ENCODE data around the gene OR2B2. TPM values are rescaled to one million over a fixed set of nuclear protein-coding genes. Genes with fewer than 3 reads are reported as not detected.

Gene OR2B2
- total RNA-seq, 1 donor from 2014 or later, result not detected

DNA sequence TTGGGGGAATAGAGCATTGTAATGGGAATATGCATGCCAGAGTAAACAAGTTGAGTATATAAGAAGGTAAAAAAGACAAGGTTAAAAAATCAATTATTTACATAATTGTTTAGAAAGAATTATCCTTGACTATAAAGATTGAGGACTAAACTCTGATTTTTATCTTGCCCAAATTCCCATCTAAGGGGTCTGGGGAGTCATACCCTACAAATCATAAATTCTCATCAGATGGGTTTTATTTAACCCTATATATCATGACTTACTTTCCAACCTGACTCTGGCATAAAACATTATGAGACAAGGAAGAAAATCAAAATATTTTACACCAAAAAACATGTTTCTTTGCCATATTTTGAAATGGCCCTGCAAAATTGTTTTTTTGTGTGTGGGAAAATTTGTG, 12.7 kb downstream of the OR2B2 start:
- TF ChIP-seq, protein P1, sequence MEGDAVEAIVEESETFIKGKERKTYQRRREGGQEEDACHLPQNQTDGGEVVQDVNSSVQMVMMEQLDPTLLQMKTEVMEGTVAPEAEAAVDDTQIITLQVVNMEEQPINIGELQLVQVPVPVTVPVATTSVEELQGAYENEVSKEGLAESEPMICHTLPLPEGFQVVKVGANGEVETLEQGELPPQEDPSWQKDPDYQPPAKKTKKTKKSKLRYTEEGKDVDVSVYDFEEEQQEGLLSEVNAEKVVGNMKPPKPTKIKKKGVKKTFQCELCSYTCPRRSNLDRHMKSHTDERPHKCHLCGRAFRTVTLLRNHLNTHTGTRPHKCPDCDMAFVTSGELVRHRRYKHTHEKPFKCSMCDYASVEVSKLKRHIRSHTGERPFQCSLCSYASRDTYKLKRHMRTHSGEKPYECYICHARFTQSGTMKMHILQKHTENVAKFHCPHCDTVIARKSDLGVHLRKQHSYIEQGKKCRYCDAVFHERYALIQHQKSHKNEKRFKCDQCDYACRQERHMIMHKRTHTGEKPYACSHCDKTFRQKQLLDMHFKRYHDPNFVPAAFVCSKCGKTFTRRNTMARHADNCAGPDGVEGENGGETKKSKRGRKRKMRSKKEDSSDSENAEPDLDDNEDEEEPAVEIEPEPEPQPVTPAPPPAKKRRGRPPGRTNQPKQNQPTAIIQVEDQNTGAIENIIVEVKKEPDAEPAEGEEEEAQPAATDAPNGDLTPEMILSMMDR (conservative IDR thresholded peaks at IDR 0.05; ENCODE audit: low read depth, low read length), result no peak
- no peak for DNase-seq (ENCODE audit: low read depth)
- no peak overlapping the region for H3K4me3 ChIP-seq (ENCODE audit: low read depth, low read length)

DNA sequence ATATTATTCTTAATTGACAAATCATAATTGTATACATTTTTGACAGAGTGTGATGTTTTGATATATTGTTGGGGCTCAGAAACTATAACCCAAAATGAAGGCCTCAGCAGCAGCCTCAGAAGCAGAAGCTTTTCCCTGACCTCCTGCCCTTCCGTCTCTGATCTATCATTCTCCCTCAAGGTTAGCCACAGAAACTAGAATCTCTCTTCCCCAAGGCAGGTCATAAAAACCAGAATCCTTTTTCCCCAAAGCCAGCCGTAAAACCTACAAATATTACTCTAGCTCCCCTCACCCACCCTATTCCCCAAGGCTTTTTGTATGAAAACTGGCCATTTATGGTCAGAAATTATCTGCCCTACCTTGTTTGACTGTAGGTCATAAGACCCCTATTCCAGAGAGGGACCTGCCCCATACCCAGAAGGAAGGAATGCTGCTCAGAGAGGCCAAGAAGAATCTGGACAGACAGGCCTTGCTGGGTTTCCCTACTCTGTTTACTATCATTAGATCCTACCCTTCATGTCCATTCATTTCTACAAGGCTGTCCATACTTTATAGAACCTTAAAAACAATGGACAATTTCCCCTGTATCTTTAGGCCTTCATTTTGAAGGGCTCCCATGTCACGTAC, 14.5 kb downstream of the OR2B2 start:
- no peak for DNase-seq (ENCODE audit: low read depth)
- H3K4me3 ChIP-seq (ENCODE audit: low read depth, low read length), result no peak overlapping the region
- TF ChIP-seq, protein P1 (conservative IDR thresholded peaks at IDR 0.05; ENCODE audit: low read depth, low read length), result no peak

DNA sequence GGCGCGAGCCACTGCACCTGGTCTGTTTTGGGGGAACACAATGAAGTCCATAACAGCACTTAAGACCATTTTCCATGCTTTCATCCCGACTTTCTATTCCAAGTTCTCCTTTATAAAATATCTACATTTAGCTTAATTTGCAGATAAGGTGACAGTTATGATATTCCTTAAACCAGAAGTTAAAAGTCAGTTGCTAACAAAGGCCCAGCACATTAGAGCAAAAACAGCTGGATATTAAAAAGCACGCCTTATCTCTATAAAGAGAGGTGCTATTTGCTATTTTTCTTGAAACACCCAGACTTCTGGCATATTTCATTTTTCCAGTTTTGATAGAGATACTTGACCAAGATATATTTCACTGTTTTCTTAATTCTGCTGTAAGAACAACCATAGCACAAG, 15.8 kb downstream of the OR2B2 start:
- DNase-seq (ENCODE audit: low read depth), result no peak
- TF ChIP-seq, protein P1 (conservative IDR thresholded peaks at IDR 0.05; ENCODE audit: low read depth, low read length), result no peak
- no peak overlapping the region for H3K4me3 ChIP-seq (ENCODE audit: low read depth, low read length)

DNA sequence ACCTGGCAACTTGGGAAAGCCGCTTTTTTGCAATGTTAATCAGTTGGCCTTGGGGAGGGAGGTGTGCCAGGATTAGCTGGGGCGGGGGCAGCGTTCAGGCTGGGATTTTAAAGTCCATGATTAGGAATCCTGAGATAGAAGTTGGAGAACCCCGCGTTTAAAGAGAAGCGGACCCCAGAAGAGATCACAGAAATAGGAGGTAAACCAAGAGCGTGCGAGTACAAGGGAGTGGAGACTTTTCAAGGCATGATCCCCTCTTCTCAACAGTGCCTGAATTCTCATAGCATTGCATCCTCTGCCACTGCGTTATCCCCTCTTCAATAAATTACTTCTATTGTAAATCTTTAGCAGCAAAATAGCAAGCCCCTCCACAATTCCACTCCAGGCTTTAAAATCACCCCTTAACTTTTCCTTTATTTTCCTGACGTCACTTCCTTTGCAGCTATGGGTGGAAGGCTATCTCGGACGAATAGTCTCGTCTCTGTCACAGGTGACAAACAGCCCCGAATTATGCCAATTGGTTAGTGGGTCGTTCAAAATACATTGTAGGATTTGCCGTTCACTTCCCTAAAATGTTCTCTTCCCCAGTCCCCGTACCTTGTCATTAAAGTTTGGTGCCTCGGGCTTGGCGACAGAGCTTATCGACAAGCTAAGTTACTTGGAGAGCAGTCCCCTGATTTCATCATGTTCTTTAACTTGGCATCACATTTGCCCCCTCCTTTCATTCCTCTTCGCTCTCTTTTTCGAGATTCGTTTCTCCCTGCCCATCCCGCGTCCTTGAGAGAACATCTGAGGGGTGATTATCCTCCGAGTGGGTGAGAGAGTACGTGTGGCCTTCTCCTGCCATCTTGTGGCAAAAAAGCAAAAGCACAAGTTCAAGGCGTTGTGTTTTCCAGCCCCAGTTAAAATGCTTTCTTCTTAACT, 17.1 kb downstream of the OR2B2 start:
- H3K4me3 ChIP-seq (ENCODE audit: low read depth, low read length), result peak overlapping the region; percentile 71
- no peak for DNase-seq (ENCODE audit: low read depth)
- TF ChIP-seq, protein P1 (conservative IDR thresholded peaks at IDR 0.05; ENCODE audit: low read depth, low read length), result peak; percentile 91

DNA sequence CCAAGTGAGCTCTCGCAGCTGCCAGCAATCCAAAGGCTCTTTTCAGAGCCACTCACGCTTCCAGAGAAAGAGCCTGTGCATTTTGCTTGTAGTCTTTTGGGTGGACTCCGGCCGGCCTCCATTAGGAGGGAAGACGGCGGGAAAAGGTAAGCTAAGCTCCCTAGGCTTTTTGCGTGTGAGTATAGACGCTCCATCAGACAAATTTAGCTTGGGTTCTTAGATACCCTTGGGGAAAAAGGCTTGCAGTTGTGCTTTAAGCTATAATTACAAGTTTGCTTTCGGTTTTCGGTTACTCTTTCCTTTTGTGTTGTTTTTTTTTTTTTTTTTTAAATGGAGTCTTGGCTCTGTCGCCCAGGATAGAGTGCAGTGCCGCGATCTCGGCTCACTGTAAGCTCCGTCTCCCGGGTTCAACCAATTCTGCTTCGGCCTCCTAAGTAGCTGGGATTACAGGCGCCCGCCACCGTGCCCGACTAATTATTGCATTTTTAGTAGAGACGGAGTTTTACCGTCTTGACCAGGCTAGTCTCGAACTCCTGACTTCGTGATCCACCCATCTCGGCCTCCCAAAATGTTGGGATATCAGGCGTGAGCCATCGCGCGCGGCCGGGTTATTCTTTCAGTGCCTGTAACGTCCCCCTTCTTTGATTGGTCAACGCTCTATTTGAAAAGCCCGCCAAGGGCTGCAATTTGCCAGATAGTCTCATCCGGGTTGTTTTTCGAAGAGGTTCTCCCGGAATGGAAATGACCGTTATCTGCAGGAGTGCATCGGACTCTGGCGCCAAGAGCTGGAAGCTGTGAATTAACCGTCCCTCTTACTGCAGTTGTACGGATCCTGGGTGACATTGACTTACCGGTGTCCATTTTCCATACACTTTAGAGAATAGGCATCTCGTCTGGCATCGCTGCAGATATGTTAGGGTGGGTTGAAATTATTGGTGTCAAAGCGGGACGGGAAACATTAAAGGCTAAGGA, 18.1 kb downstream of the OR2B2 start:
- DNase-seq (ENCODE audit: low read depth), result peak; percentile 79
- H3K4me3 ChIP-seq (ENCODE audit: low read depth, low read length), result peak overlapping the region; percentile 71
- TF ChIP-seq, protein P1 (conservative IDR thresholded peaks at IDR 0.05; ENCODE audit: low read depth, low read length), result no peak

DNA sequence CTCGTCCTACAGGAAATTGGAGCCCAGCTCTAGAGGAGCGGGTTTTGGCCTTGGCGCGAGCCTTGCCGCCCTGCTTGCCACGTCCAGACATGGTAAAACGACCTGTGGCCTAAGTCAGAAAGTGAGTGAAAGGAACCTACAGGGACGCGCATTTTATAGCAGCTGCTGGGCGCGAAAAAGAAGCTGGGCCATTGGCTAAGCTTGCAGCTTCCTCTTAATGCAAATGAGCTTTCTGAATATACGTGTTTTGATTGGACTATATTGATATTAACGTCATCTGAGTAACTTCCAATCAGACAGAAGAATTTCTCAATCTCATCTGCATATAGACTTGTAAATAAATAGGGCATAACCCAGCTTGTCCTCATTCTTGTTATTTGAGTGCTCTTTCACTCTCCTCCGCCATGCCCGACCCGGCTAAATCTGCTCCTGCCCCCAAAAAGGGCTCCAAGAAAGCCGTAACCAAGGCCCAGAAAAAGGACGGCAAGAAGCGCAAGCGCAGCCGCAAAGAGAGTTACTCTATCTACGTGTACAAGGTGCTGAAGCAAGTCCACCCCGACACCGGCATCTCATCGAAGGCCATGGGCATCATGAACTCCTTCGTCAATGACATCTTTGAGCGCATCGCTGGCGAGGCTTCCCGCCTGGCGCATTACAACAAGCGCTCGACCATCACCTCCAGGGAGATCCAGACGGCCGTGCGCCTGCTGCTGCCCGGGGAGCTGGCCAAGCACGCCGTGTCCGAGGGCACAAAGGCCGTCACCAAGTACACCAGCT, 18.9 kb downstream of the OR2B2 start:
- H3K4me3 ChIP-seq (ENCODE audit: low read depth, low read length), result peak overlapping the region; percentile 71
- TF ChIP-seq, protein P1 (conservative IDR thresholded peaks at IDR 0.05; ENCODE audit: low read depth, low read length), result no peak
- peak; percentile 98 for DNase-seq (ENCODE audit: low read depth)

Measured in epithelial cell of proximal tubule (primary cell).